ENCODE data around the gene PPP1R14B.

The PPP1R14B gene

GRCh38 chr11:64243236-64243854 lies 3.4 kb downstream of the PPP1R14B start:
- no peak overlapping the region for H3K4me3 ChIP-seq (ENCODE audit: control insufficient read depth, low read depth, low read length)
- no peak for DNase-seq (ENCODE audit: low read depth)
- TF ChIP-seq CTCF (conservative IDR thresholded peaks at IDR 0.05; ENCODE audit: control insufficient read depth, insufficient read depth, low read depth, low read length): no peak

- H3K4me3 ChIP-seq (ENCODE audit: control insufficient read depth, low read depth, low read length): peak overlapping the region; percentile 77
- peak; percentile 28 for DNase-seq (ENCODE audit: low read depth)
- TF ChIP-seq CTCF (conservative IDR thresholded peaks at IDR 0.05; ENCODE audit: control insufficient read depth, insufficient read depth, low read depth, low read length): no peak
Observed at GRCh38 chr11:64241491-64242374, 5.0 kb downstream of the PPP1R14B start.

GRCh38 chr11:64241241-64241490 lies 5.6 kb downstream of the PPP1R14B start:
- H3K4me3 ChIP-seq (ENCODE audit: control insufficient read depth, low read depth, low read length): peak overlapping the region; percentile 77
- peak; percentile 99 for DNase-seq (ENCODE audit: low read depth)
- TF ChIP-seq CTCF (conservative IDR thresholded peaks at IDR 0.05; ENCODE audit: control insufficient read depth, insufficient read depth, low read depth, low read length): no peak

GRCh38 chr11:64240435-64241240 lies 6.1 kb downstream of the PPP1R14B start, which contains the start of gene FKBP2:
Gene FKBP2 (plus strand): TSS chr11:64241095. CDS start chr11:64242388, 1,293 bp downstream.
- DNase-seq (ENCODE audit: low read depth): peak; percentile 94
- TF ChIP-seq CTCF (conservative IDR thresholded peaks at IDR 0.05; ENCODE audit: control insufficient read depth, insufficient read depth, low read depth, low read length): no peak
- peak within 1 kb of the TSS; percentile 77 for H3K4me3 ChIP-seq (ENCODE audit: control insufficient read depth, low read depth, low read length)

GRCh38 chr11:64239662-64240434 lies 6.9 kb downstream of the PPP1R14B start:
- H3K4me3 ChIP-seq (ENCODE audit: control insufficient read depth, low read depth, low read length): peak overlapping the region; percentile 62
- DNase-seq (ENCODE audit: low read depth): no peak
- no peak for TF ChIP-seq CTCF (conservative IDR thresholded peaks at IDR 0.05; ENCODE audit: control insufficient read depth, insufficient read depth, low read depth, low read length)

GRCh38 chr11:64238999-64239398 lies 7.7 kb downstream of the PPP1R14B start:
- DNase-seq (ENCODE audit: low read depth): no peak
- TF ChIP-seq CTCF (conservative IDR thresholded peaks at IDR 0.05; ENCODE audit: control insufficient read depth, insufficient read depth, low read depth, low read length): no peak
- H3K4me3 ChIP-seq (ENCODE audit: control insufficient read depth, low read depth, low read length): no peak overlapping the region

All from fibroblast of mammary gland (primary cell).